GM23338 (cell line): ENCODE measurements around the gene ZNF398.

Source experiments
- CREB1 ChIP-seq: fragments of 250-450 bp; sonication (Bioruptor Pico); IDR thresholded peaks from 2 replicates; pipeline ENCODE4 v1.5.0; 2020; ENCODE audit warnings: low read depth, mild to moderate bottlenecking, moderate library complexity
- EZH2 ChIP-seq: fragments of 200-600 bp; sonication (generic); IDR thresholded peaks from one replicate; pipeline ENCODE4 v1.8.0; 2017; ENCODE audit warnings: antibody characterized with exemption, mild to moderate bottlenecking, low read depth; ENCODE audit not compliant: unreplicated experiment
- POLR2AphosphoS5 ChIP-seq: IDR thresholded peaks from 2 replicates; pipeline ENCODE4 v1.6.1; 2016; ENCODE audit warnings: antibody characterized with exemption, low read depth
- TF ChIP-seq, protein P1 (sequence below): IDR thresholded peaks from one replicate; pipeline ENCODE4 v1.6.1; 2018; ENCODE audit warnings: antibody characterized with exemption; ENCODE audit not compliant: unreplicated experiment
- TF ChIP-seq, protein P2 (sequence below), 2 experiments: fragments of 200-600 bp in 1 of 2; sonication (generic) in 1 of 2; conservative IDR thresholded peaks; 2 replicates each; pipeline versions ENCODE4 v1.5.1 to v1.6.1; 2016 to 2017; ENCODE audit warnings: antibody characterized with exemption in 2 of 2, low read depth in 2 of 2, mild to moderate bottlenecking in 2 of 2, moderate library complexity in 1 of 2

DNA sequence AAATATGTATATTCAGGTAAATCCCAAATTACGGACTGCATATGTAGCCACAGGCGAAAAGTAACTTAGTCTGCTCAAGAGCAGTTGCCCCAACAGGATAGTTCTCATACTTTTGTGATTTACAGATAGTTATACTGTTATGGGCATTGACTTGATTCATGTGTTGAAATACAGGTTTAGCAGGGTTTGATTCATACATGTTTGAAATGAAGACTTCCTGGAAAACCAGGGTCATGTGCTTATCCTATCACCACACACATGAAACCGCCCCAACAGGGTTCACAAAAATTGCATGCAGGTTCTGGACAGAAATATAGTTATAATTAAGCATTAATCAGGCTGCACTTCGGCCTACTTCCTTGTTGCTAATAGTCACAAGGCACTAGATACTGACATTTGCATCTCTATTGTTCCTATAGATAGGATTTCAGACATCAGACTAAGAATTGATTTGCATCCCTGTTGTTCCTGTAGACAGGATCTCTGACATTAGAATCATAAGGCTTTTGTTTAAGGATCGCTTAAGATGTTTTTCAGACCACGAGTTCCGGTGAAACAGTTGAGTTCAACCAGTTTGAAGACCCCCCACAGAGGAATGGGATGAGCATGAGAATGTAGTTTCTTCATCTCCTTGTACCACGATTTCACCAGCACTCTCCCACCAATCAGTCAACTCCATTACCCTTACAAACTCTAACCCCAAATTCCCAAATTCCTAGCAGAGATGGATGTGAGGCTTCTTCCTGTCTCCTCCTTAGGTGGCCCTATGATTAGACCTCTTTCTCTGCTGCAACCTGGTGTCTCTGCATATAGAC is 2.0 kb upstream of the ZNF398 start:
- TF ChIP-seq, protein P1, sequence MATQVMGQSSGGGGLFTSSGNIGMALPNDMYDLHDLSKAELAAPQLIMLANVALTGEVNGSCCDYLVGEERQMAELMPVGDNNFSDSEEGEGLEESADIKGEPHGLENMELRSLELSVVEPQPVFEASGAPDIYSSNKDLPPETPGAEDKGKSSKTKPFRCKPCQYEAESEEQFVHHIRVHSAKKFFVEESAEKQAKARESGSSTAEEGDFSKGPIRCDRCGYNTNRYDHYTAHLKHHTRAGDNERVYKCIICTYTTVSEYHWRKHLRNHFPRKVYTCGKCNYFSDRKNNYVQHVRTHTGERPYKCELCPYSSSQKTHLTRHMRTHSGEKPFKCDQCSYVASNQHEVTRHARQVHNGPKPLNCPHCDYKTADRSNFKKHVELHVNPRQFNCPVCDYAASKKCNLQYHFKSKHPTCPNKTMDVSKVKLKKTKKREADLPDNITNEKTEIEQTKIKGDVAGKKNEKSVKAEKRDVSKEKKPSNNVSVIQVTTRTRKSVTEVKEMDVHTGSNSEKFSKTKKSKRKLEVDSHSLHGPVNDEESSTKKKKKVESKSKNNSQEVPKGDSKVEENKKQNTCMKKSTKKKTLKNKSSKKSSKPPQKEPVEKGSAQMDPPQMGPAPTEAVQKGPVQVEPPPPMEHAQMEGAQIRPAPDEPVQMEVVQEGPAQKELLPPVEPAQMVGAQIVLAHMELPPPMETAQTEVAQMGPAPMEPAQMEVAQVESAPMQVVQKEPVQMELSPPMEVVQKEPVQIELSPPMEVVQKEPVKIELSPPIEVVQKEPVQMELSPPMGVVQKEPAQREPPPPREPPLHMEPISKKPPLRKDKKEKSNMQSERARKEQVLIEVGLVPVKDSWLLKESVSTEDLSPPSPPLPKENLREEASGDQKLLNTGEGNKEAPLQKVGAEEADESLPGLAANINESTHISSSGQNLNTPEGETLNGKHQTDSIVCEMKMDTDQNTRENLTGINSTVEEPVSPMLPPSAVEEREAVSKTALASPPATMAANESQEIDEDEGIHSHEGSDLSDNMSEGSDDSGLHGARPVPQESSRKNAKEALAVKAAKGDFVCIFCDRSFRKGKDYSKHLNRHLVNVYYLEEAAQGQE, result no peak
- TF ChIP-seq, protein P2, sequence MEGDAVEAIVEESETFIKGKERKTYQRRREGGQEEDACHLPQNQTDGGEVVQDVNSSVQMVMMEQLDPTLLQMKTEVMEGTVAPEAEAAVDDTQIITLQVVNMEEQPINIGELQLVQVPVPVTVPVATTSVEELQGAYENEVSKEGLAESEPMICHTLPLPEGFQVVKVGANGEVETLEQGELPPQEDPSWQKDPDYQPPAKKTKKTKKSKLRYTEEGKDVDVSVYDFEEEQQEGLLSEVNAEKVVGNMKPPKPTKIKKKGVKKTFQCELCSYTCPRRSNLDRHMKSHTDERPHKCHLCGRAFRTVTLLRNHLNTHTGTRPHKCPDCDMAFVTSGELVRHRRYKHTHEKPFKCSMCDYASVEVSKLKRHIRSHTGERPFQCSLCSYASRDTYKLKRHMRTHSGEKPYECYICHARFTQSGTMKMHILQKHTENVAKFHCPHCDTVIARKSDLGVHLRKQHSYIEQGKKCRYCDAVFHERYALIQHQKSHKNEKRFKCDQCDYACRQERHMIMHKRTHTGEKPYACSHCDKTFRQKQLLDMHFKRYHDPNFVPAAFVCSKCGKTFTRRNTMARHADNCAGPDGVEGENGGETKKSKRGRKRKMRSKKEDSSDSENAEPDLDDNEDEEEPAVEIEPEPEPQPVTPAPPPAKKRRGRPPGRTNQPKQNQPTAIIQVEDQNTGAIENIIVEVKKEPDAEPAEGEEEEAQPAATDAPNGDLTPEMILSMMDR (conservative IDR thresholded peaks at IDR 0.05; ENCODE audit: low read depth in 2 of 2), result no peak
- no peak; the same call in 1 of the 2 replicates for TF ChIP-seq POLR2AphosphoS5
- TF ChIP-seq CREB1 (CRISPR knock-in tag), result peak; percentile 28; the same call in 1 of the 2 replicates
- TF ChIP-seq EZH2, result no peak
